GM19324 (cell line): ENCODE data around the gene VWA5B1.

Experiments
- ATAC-seq: cut with Tn5 transposase; IDR thresholded peaks from one replicate; pipeline ENCODE4 v1.9.1; 2021; ENCODE audit warnings: mild to moderate bottlenecking, moderate library complexity; ENCODE audit not compliant: unreplicated experiment, low FRiP score

Gene VWA5B1

GRCh38 chr1:20319456-20320220, 29.0 kb downstream of the VWA5B1 start:
- ATAC-seq, result no peak

GRCh38 chr1:20320704-20321103, 30.0 kb downstream of the VWA5B1 start:
- ATAC-seq, result no peak

GRCh38 chr1:20321573-20321972, 30.9 kb downstream of the VWA5B1 start:
- no peak for ATAC-seq

- no peak for ATAC-seq
Observed at GRCh38 chr1:20322081-20322824, 31.6 kb downstream of the VWA5B1 start.

- ATAC-seq, result no peak
Observed at GRCh38 chr1:20322825-20323612, 32.3 kb downstream of the VWA5B1 start.

- ATAC-seq, result no peak
Observed at GRCh38 chr1:20323613-20323920, 32.9 kb downstream of the VWA5B1 start.

GRCh38 chr1:20324704-20325406, 34.2 kb downstream of the VWA5B1 start:
- ATAC-seq, result no peak

GRCh38 chr1:20325407-20325843, 34.8 kb downstream of the VWA5B1 start:
- no peak for ATAC-seq

- ATAC-seq, result no peak
Observed at GRCh38 chr1:20325844-20326420, 35.3 kb downstream of the VWA5B1 start.

GRCh38 chr1:20327467-20327866, 36.8 kb downstream of the VWA5B1 start:
- ATAC-seq, result no peak

- no peak for ATAC-seq
Observed at GRCh38 chr1:20328201-20328600, 37.5 kb downstream of the VWA5B1 start.

GRCh38 chr1:20329793-20330542, 39.3 kb downstream of the VWA5B1 start:
- ATAC-seq, result no peak

- no peak for ATAC-seq
Observed at GRCh38 chr1:20334103-20334502, 43.4 kb downstream of the VWA5B1 start.

GRCh38 chr1:20336105-20336605, 45.5 kb downstream of the VWA5B1 start:
- ATAC-seq, result no peak

- no peak for ATAC-seq
Observed at GRCh38 chr1:20337581-20337980, 46.9 kb downstream of the VWA5B1 start.

- ATAC-seq, result no peak
Observed at GRCh38 chr1:20339811-20340457, 49.3 kb downstream of the VWA5B1 start.

GRCh38 chr1:20342294-20343148, 51.8 kb downstream of the VWA5B1 start:
- ATAC-seq, result no peak
